ENCODE results near the gene GRID1.
"Not testable (repeated sequence)": the region's sequence is repeated elsewhere in the genome, so short reads cannot be mapped to it uniquely, and the experiment has no call there.

Gene GRID1

GRCh38 chr10:86253091-86254072 lies 113.2 kb downstream of the GRID1 start:
- no peak for DNase-seq (ENCODE audit: low read depth, low spot score)

- no peak for DNase-seq (ENCODE audit: low read depth, low spot score)
Measured at GRCh38 chr10:86252556-86252955, 114.0 kb downstream of the GRID1 start.

DNA sequence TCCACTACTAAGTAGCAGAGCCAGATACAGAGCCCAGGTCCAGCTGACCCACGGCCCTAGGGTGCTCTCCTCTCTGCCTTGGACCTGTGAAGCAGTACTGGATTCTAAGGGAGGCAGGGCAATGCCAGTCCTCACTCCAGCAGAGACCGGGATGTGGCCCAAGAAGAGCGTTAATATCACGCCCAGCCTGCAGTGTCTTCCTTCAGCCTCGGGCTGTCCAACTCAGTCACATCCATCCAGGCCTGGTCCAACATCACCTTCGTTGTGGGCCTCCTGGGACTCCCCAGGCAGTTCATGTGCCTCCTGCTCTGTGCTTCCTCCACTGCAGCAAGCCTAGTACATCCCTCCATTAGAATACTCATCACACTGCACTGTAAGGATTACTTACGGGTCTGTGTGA lies 114.5 kb downstream of the GRID1 start:
- no peak for DNase-seq (ENCODE audit: low read depth, low spot score)

DNA sequence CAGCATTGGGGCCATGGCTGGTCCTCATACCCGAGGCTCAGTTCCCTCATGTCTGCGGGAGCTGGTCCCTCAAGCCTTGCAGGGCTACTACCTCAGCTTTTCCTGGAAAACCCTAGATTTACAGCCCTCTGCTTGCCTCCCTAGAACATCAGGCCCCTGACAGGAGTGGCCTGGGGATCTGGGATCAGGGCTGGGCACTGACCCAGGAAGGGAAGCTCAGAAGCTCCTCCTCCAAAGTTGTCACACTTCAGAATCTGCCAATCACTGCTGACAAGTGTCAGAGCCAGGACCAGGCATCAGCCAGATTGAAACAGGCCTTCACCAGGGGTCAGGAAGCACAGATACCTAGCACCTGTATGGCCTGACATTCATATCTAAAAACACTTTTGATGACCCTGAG lies 115.2 kb downstream of the GRID1 start:
- no peak for DNase-seq (ENCODE audit: low read depth, low spot score)

GRCh38 chr10:86250399-86250798 lies 116.2 kb downstream of the GRID1 start:
- no peak for DNase-seq (ENCODE audit: low read depth, low spot score)

- no peak for DNase-seq (ENCODE audit: low read depth, low spot score)
Measured at GRCh38 chr10:86249794-86250193, 116.8 kb downstream of the GRID1 start.

DNA sequence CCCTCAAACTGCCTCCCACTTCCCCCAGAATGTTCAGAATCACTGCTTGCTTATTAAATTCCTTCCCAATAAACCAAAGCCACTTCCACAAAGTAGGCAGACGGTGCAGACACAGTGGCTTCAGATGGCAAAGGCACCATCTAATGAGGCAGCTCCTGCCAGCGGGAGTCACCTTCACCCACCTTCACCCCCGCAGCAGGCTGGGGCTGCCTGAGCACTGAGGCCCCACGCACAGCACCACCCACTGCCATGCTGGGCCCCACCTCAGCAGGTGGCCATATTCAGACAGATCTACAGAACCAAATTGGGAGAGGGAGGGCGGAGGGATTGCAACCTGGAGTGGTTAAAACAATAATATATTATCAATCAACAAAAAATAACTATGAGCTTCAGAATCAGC lies 118.5 kb downstream of the GRID1 start:
- no peak for DNase-seq (ENCODE audit: low read depth, low spot score)

GRCh38 chr10:86247588-86247987 lies 119.0 kb downstream of the GRID1 start:
- no peak for DNase-seq (ENCODE audit: low read depth, low spot score)

GRCh38 chr10:86247073-86247472 lies 119.5 kb downstream of the GRID1 start:
- DNase-seq (ENCODE audit: low read depth, low spot score) = no peak

- no peak for DNase-seq (ENCODE audit: low read depth, low spot score)
Measured at GRCh38 chr10:86246279-86246940, 120.2 kb downstream of the GRID1 start.

- DNase-seq (ENCODE audit: low read depth, low spot score) = no peak
Measured at GRCh38 chr10:86245015-86245394, 121.6 kb downstream of the GRID1 start.

DNA sequence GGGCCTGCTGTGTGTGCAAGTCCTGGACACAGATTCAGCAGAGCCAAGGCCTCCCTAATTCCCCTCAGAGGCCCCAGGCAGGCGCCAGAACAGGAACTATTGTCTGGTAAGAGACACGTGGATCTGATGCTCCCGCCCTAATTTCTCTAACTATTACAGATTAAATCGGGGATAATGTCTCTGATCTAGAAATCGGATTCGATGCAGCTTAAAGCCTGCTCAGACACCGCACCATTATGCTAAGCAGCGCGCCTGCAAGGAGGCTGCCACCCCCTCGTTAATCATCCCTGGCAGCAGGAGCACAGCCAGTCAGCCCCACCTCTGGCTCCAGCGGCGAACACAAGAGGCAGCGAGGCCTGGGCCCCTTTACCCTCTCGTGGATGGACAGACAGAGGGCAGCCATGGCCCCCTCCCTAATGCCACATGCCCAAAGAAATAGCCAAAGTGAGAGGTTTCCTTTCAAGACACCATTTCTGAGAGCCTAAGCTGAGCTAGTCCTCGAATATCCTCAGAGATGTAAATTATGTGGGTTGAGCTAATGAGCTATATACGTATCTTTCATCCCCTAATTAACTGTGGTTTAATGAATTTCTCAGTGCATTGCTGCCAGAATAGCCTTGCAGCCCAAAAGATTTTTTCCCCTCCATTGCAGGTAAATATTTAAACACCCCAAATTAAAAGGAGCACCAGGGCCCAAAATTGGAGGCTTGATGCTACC lies 122.1 kb downstream of the GRID1 start:
- DNase-seq (ENCODE audit: low read depth, low spot score) = no peak

GRCh38 chr10:86243651-86244155 lies 122.9 kb downstream of the GRID1 start:
- DNase-seq (ENCODE audit: low read depth, low spot score) = no peak

GRCh38 chr10:86242761-86243160 lies 123.8 kb downstream of the GRID1 start:
- DNase-seq (ENCODE audit: low read depth, low spot score) = no peak

GRCh38 chr10:86238089-86238488 lies 128.5 kb downstream of the GRID1 start:
- DNase-seq (ENCODE audit: low read depth, low spot score) = not testable (repeated sequence)

GRCh38 chr10:86234541-86235270 lies 131.9 kb downstream of the GRID1 start:
- DNase-seq (ENCODE audit: low read depth, low spot score) = no peak

DNA sequence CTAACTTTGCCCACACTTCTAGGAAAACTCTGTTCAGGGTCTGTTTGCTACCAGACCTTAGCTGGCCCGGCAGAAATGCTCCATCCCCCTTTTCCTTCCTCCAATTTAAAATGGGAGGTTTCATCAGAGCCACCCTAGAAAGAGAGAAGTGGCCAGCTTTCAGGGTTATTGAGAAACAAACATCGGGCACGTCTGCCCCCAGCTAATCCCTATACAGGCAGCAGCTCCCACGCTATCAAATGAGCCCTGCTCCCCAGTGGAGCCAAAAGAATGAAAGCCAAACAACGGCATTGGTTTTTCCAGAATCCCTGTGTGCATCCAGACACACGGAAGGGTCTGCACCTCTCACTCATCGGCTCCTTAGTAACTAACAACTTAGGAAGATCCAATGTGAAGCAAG lies 132.5 kb downstream of the GRID1 start:
- no peak for DNase-seq (ENCODE audit: low read depth, low spot score)

DNA sequence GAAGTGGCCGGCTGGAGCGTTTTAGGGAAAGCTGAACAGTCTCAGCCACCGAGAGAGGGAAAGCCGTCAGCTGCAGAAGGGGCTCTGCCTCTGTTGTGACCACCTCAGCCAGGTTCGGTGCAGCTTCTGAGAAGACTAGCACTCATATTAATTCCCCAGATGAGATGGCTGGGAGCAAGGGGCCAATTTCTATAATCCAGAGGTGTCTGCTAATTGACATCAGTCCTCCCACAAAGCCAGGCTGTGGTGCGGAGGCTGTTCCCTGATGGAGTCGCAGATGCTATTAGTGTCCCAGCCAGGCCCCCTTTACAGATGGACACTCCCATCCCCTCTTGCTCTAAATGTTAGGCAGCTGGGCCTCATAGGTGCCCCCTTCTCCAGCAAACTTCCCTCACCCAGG lies 133.5 kb downstream of the GRID1 start:
- no peak for DNase-seq (ENCODE audit: low read depth, low spot score)

DNA sequence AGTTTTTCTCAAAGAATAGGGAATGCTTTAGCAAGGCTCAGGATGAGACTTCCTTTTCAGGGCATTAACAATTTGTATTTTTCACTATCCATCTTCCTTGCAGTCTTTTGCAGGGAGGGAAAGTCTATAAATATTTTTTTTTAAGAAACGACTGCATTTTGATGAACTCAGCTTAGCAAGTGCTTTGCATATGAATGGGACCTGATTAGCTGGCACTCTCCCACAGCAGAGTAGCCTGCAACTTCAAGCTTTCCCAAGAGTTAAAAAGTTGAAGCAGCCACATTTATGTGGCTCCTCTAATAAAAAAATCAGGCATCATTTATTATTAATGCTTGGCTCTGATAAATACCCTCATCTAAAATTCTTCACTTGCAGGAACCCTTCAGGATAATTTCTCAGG lies 134.0 kb downstream of the GRID1 start:
- DNase-seq (ENCODE audit: low read depth, low spot score) = no peak

DNA sequence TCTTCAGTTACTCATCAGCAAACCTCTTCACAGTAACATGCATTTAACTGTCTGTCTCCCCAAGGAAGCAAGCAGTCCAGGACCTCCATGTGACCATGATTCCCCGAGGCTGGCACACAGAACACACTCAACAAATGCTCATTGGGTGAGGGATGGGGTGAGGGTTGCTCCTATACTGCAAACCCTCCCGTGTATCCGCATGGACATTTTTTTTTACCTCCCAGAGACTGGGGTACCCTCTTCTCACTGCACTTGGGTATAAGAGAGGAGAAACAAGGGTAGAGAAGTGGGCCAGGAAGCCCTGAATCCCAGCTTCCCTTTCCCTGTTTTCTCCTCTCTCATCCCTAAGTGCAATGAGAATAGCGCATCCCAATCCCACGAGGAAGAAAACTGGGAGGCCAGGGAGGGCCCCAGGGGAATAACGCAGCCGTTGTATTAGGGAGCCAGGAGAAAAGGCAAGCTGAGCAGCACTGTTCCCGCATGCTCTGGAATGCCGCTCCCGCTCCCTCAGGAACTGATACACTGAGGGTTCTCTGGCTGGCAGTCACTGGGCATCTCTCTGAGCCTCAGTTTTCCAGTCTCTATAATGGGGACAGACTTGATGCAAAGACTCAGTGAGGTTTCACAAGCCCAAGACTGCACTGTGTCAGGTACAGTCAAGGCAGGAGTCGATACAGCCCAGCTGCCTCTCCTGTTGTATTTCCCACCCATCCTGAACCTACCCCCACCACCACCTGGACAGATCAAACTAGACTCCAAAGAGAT lies 134.6 kb downstream of the GRID1 start:
- DNase-seq (ENCODE audit: low read depth, low spot score) = no peak

All from brain pericyte (primary cell).